ENCODE measurements around the gene HPN.

DNA sequence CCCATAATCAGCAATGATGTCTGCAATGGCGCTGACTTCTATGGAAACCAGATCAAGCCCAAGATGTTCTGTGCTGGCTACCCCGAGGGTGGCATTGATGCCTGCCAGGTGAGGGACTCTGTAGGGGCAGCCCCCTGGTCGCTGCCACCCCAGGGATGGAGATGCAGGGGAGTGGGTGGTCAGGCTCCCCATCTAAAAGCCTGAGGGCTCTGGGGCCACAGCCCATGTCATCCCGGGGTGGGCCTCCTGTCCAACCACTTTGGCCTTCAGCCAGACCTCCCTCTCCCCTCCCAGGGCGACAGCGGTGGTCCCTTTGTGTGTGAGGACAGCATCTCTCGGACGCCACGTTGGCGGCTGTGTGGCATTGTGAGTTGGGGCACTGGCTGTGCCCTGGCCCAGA lies 24.1 kb downstream of the HPN start:
- TF ChIP-seq, protein P1, sequence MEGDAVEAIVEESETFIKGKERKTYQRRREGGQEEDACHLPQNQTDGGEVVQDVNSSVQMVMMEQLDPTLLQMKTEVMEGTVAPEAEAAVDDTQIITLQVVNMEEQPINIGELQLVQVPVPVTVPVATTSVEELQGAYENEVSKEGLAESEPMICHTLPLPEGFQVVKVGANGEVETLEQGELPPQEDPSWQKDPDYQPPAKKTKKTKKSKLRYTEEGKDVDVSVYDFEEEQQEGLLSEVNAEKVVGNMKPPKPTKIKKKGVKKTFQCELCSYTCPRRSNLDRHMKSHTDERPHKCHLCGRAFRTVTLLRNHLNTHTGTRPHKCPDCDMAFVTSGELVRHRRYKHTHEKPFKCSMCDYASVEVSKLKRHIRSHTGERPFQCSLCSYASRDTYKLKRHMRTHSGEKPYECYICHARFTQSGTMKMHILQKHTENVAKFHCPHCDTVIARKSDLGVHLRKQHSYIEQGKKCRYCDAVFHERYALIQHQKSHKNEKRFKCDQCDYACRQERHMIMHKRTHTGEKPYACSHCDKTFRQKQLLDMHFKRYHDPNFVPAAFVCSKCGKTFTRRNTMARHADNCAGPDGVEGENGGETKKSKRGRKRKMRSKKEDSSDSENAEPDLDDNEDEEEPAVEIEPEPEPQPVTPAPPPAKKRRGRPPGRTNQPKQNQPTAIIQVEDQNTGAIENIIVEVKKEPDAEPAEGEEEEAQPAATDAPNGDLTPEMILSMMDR (IDR thresholded peaks at IDR 0.05; ENCODE audit: low read length) = no peak
- no peak for TF ChIP-seq EZH2 (optimal IDR thresholded peaks at IDR 0.05; ENCODE audit: low read depth, low read length)
- TF ChIP-seq EZH2phosphoT487 (IDR thresholded peaks at IDR 0.05; ENCODE audit: low read length) = no peak

Measured in MM.1S (cell line).